Brain pericyte (primary cell): Measurements from ENCODE around the gene LRRC8A.
"Not testable (repeated sequence)": the region's sequence is repeated elsewhere in the genome, so short reads cannot be mapped to it uniquely, and the experiment has no call there.

Source experiments
- DNase-seq: peaks from one replicate; pipeline ENCODE4 v3.0.0-alpha.2; 2012; ENCODE audit warnings: low read depth, low spot score

Gene LRRC8A

GRCh38 chr9:128961403-128961802 is 79.5 kb downstream of the LRRC8A start:
- DNase-seq: not testable (repeated sequence)
